OCI-LY3 (cell line): Measurements from ENCODE around the gene CCDC78.

Experiments
- H2AFZ ChIP-seq: fragments of 200-600, 300-600 bp; shearing (Covaris generic); 2 replicates; pipeline ENCODE4 v1.6.0; 2014; ENCODE audit warnings: antibody characterized with exemption, low read depth, low read length
- H3K27ac ChIP-seq: fragments of 200-600, 300-600 bp; sonication (generic); 2 replicates; pipeline ENCODE4 v1.5.1; 2014; ENCODE audit warnings: mild to moderate bottlenecking, low read length, moderate library complexity, mixed read lengths
- H3K27me3 ChIP-seq: fragments of 200-600, 300-600 bp; sonication (generic); 2 replicates; pipeline ENCODE4 v1.6.1; 2014; ENCODE audit warnings: low read depth, low read length, mixed read lengths
- H3K36me3 ChIP-seq: fragments of 200-600, 300-600 bp; sonication (generic); replicated peaks from 2 replicates; pipeline ENCODE3; 2014; ENCODE audit warnings: low read depth, low read length, mixed read lengths
- H3K4me1 ChIP-seq: fragments of 300-600, 200-600 bp; sonication (generic); 2 replicates; pipeline ENCODE4 v1.6.1; 2014; ENCODE audit warnings: low read length, mixed read lengths
- H3K4me2 ChIP-seq: fragments of 200-600, 300-600 bp; sonication (generic); 2 replicates; pipeline ENCODE4 v1.6.1; 2014; ENCODE audit warnings: low read length, mixed read lengths
- H3K4me3 ChIP-seq: fragments of 300-600, 200-600 bp; sonication (generic); 2 replicates; pipeline ENCODE4 v1.5.1; 2014; ENCODE audit warnings: antibody characterized with exemption, mild to moderate bottlenecking, low read length, moderate library complexity
- H3K79me2 ChIP-seq: fragments of 300-600, 200-600 bp; shearing (Covaris generic); 2 replicates; pipeline ENCODE4 v1.6.1; 2014; ENCODE audit warnings: mild to moderate bottlenecking, low read length, mixed read lengths
- H3K9ac ChIP-seq: fragments of 300-600, 200-600 bp; shearing (Covaris generic); 2 replicates; pipeline ENCODE4 v1.6.0; 2014; ENCODE audit warnings: mild to moderate bottlenecking, low read length, moderate library complexity
- H3K9me3 ChIP-seq: fragments of 200-600, 300-600 bp; shearing (Covaris generic); 2 replicates; pipeline ENCODE4 v1.6.1; 2014; ENCODE audit warnings: low read length, mixed read lengths; ENCODE audit not compliant: insufficient read depth
- H4K20me1 ChIP-seq: fragments of 200-600, 300-600 bp; sonication (generic); 2 replicates; pipeline ENCODE4 v1.6.1; 2016; ENCODE audit warnings: low read length, mixed read lengths; ENCODE audit not compliant: insufficient read depth
- CTCF ChIP-seq: fragments of 200-600, 300-600 bp; sonication (generic); IDR thresholded peaks from 2 replicates; pipeline ENCODE4 v1.5.1; 2014; ENCODE audit warnings: antibody characterized with exemption, low read length, low read depth
- EZH2phosphoT487 ChIP-seq: fragments of 200-600 bp; shearing (Covaris generic); IDR thresholded peaks from 2 replicates; pipeline ENCODE4 v1.6.1; 2018; ENCODE audit warnings: antibody characterized with exemption, mixed run types, low read depth

The CCDC78 gene

GRCh38 chr16:768428-768827 lies 42.2 kb upstream of the CCDC78 start:
- H3K4me2 ChIP-seq, result no peak overlapping the region
- H3K9ac ChIP-seq, result no peak overlapping the region
- no peaks in the 10 kb centered on the region for H3K4me1 ChIP-seq
- no peaks in the 10 kb centered on the region for H3K36me3 ChIP-seq
- no peaks in the 10 kb centered on the region for H3K27me3 ChIP-seq
- H3K9me3 ChIP-seq, result no peaks in the 10 kb centered on the region
- no peak overlapping the region for H2AFZ ChIP-seq
- H3K27ac ChIP-seq, result no peak overlapping the region
- TF ChIP-seq EZH2phosphoT487, result no peak
- TF ChIP-seq CTCF, result no peak
- no peaks in the 10 kb centered on the region for H4K20me1 ChIP-seq
- no peaks in the 10 kb centered on the region for H3K79me2 ChIP-seq
- H3K4me3 ChIP-seq, result no peak overlapping the region

GRCh38 chr16:767743-768235 lies 41.5 kb upstream of the CCDC78 start:
- no peak for TF ChIP-seq CTCF
- no peak for TF ChIP-seq EZH2phosphoT487
- no peak overlapping the region for H2AFZ ChIP-seq
- no peak overlapping the region for H3K27ac ChIP-seq
- no peaks in the 10 kb centered on the region for H3K9me3 ChIP-seq
- H3K27me3 ChIP-seq, result no peaks in the 10 kb centered on the region
- no peak overlapping the region for H3K4me2 ChIP-seq
- no peak overlapping the region for H3K9ac ChIP-seq
- H3K4me3 ChIP-seq, result no peak overlapping the region
- H3K79me2 ChIP-seq, result no peaks in the 10 kb centered on the region
- H3K4me1 ChIP-seq, result no peaks in the 10 kb centered on the region
- no peaks in the 10 kb centered on the region for H3K36me3 ChIP-seq
- no peaks in the 10 kb centered on the region for H4K20me1 ChIP-seq

GRCh38 chr16:766820-767640 lies 40.8 kb upstream of the CCDC78 start:
- H3K36me3 ChIP-seq, result no peaks in the 10 kb centered on the region
- no peak overlapping the region for H3K9ac ChIP-seq
- TF ChIP-seq EZH2phosphoT487 (no peak), CTCF (no peak)
- H3K9me3 ChIP-seq, result no peaks in the 10 kb centered on the region
- no peaks in the 10 kb centered on the region for H3K27me3 ChIP-seq
- H3K27ac ChIP-seq, result no peak overlapping the region
- no peak overlapping the region for H2AFZ ChIP-seq
- H3K4me1 ChIP-seq, result no peaks in the 10 kb centered on the region
- H3K4me3 ChIP-seq, result no peak overlapping the region
- H4K20me1 ChIP-seq, result no peaks in the 10 kb centered on the region
- no peak overlapping the region for H3K4me2 ChIP-seq
- H3K79me2 ChIP-seq, result no peaks in the 10 kb centered on the region

- H3K4me2 ChIP-seq, result no peak overlapping the region
- no peak for TF ChIP-seq EZH2phosphoT487
- no peak for TF ChIP-seq CTCF
- no peaks in the 10 kb centered on the region for H3K79me2 ChIP-seq
- H3K27me3 ChIP-seq, result no peaks in the 10 kb centered on the region
- H3K36me3 ChIP-seq, result no peaks in the 10 kb centered on the region
- H3K9me3 ChIP-seq, result no peaks in the 10 kb centered on the region
- H2AFZ ChIP-seq, result no peak overlapping the region
- H3K4me3 ChIP-seq, result no peak overlapping the region
- H3K4me1 ChIP-seq, result no peaks in the 10 kb centered on the region
- H3K9ac ChIP-seq, result no peak overlapping the region
- H3K27ac ChIP-seq, result no peak overlapping the region
- no peaks in the 10 kb centered on the region for H4K20me1 ChIP-seq
Observed at GRCh38 chr16:766008-766819, 40.0 kb upstream of the CCDC78 start.
